Effector memory CD4-positive, alpha-beta T cell (primary cell): ENCODE data around the gene C21orf58.
A peak's percentile ranks its signal among the peaks of the same experiment; 100 is the strongest.

Experiments used
- DNase-seq, 3 donors: peaks; one replicate each; pipeline ENCODE4 v3.0.0-alpha.2; 2020
- H3K27ac ChIP-seq: 2 replicates; pipeline ENCODE4 v1.7.0; 2013; ENCODE audit warnings: mild to moderate bottlenecking, low read length, moderate library complexity; ENCODE audit not compliant: insufficient read depth, poor library complexity, severe bottlenecking
- H3K27me3 ChIP-seq: replicated peaks from 2 replicates; pipeline ENCODE4 v1.7.0; 2013; ENCODE audit warnings: mild to moderate bottlenecking, low read length; ENCODE audit not compliant: insufficient read depth, control insufficient read depth, poor library complexity, severe bottlenecking
- H3K36me3 ChIP-seq: 2 replicates; pipeline ENCODE4 v1.7.0; 2013; ENCODE audit warnings: mild to moderate bottlenecking, low read length, moderate library complexity; ENCODE audit not compliant: control insufficient read depth, insufficient read depth
- H3K4me1 ChIP-seq: 2 replicates; pipeline ENCODE4 v1.7.0; 2013; ENCODE audit warnings: low read length, mild to moderate bottlenecking; ENCODE audit not compliant: control insufficient read depth, insufficient read depth, poor library complexity, severe bottlenecking
- H3K4me3 ChIP-seq: 2 replicates; pipeline ENCODE4 v1.7.0; 2013; ENCODE audit warnings: low read length, low read depth, mild to moderate bottlenecking; ENCODE audit not compliant: insufficient read depth, poor library complexity, severe bottlenecking
- H3K9me3 ChIP-seq: 2 replicates; pipeline ENCODE4 v1.7.0; 2013; ENCODE audit warnings: mild to moderate bottlenecking, low read length, moderate library complexity; ENCODE audit not compliant: control insufficient read depth

The C21orf58 gene

GRCh38 chr21:46299167-46299566, 24.5 kb downstream of the C21orf58 start:
- no peak for DNase-seq
- no peak overlapping the region for H3K4me3 ChIP-seq
- H3K9me3 ChIP-seq, result no peaks in the 10 kb centered on the region
- peaks cover 15% of the 10 kb centered on the region for H3K4me1 ChIP-seq
- H3K27me3 ChIP-seq, result no peaks in the 10 kb centered on the region
- H3K27ac ChIP-seq, result no peak overlapping the region
- no peaks in the 10 kb centered on the region for H3K36me3 ChIP-seq

GRCh38 chr21:46297338-46298271, 26.1 kb downstream of the C21orf58 start:
- no peaks in the 10 kb centered on the region for H3K27me3 ChIP-seq
- no peaks in the 10 kb centered on the region for H3K9me3 ChIP-seq
- no peak for DNase-seq
- H3K4me1 ChIP-seq, result peaks cover 15% of the 10 kb centered on the region
- H3K27ac ChIP-seq, result no peak overlapping the region
- no peaks in the 10 kb centered on the region for H3K36me3 ChIP-seq
- peak overlapping the region; percentile 48 for H3K4me3 ChIP-seq

- DNase-seq, result peak in 1 of 3 donors; percentile 32
- H3K9me3 ChIP-seq, result no peaks in the 10 kb centered on the region
- H3K4me3 ChIP-seq, result no peak overlapping the region
- H3K36me3 ChIP-seq, result peaks cover 5% of the 10 kb centered on the region
- H3K27ac ChIP-seq, result peak overlapping the region; percentile 18
- no peaks in the 10 kb centered on the region for H3K27me3 ChIP-seq
- H3K4me1 ChIP-seq, result peaks cover 15% of the 10 kb centered on the region
These were observed 27.5 kb downstream of the C21orf58 start for GRCh38 chr21:46295996-46296752.

GRCh38 chr21:46295177-46295770, 28.4 kb downstream of the C21orf58 start:
- no peak for DNase-seq
- no peak overlapping the region for H3K4me3 ChIP-seq
- H3K27me3 ChIP-seq, result no peaks in the 10 kb centered on the region
- H3K9me3 ChIP-seq, result no peaks in the 10 kb centered on the region
- H3K4me1 ChIP-seq, result peaks cover 15% of the 10 kb centered on the region
- H3K27ac ChIP-seq, result no peak overlapping the region
- peaks cover 5% of the 10 kb centered on the region for H3K36me3 ChIP-seq

DNA sequence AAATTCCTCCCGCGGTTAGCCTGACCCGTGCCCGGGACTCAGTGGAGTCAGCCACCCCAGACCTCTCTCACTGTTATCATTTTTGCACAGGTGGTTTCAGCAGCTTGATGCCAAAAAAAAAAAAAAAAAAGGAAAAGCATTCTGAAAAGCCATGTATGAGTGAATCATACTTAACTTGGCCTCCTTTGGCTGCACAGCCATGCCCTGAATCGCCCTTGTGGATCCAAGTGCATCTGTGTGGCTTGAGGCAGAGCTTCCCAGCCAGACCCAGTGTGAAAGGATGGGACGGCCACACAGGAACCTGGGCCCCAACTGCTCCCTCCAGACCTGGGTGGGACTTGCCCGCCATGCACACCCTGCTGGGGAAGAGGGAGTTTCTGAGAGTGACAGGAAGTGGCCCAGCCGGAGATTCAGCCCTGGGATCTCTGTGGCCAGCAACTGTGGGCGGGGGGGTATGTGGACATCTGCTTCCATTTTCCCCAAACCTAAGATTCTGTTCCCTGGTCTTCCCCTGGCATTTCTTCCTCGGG, 29.0 kb downstream of the C21orf58 start:
- no peaks in the 10 kb centered on the region for H3K27me3 ChIP-seq
- H3K27ac ChIP-seq, result no peak overlapping the region
- DNase-seq, result no peak
- H3K9me3 ChIP-seq, result no peaks in the 10 kb centered on the region
- peaks cover 15% of the 10 kb centered on the region for H3K4me1 ChIP-seq
- H3K4me3 ChIP-seq, result no peak overlapping the region
- H3K36me3 ChIP-seq, result peaks cover 5% of the 10 kb centered on the region

DNA sequence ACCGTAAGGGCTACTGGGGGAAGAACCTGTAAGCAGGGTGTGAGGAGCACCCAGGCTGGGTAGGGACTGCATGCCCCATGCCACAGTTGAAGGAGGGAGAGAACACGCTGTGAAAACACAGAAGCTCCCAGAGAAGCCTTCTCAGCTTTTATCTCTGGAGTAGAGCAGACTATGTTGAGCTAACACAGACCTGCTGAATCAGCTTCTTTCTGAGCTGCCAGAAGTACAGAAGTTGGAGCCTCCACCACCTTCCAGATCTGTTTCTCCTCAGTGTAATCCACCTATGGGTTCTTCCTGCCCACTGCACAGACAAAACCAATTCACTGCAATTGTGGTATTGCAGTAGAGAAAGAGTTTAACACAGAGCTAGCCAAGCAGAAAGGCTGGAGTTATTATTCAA, 32.1 kb downstream of the C21orf58 start:
- DNase-seq, result no peak
- no peaks in the 10 kb centered on the region for H3K9me3 ChIP-seq

DNA sequence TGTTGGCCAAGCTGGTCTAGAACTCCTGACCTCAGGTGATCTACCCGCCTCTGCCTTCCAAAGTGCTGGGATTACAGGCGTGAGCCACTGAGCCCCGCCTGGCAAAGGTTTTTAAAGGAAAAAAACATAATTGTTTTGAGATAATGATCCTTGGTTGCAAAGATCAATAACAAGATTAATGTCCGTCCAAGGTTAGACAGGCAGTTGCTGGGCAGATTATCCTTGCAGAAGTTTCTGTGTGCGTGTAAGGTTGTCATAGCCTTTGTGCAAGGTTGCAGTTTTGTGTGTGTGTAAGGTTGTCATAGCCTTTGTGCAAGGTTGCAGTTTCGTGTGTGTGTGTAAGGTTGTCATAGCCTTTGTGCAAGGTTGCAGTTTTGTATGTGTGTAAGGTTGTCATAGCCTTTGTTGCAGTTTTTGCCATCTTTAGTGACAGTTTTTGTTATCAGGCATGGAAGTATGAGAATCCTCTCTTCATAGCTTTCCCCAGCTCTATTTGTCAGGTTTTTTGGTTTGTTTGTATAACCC, 34.0 kb downstream of the C21orf58 start:
- Histone ChIP-seq H3K4me1 (peaks cover 5% of the 10 kb centered on the region), H3K36me3 (peaks cover 5% of the 10 kb centered on the region), H3K4me3 (no peak overlapping the region), H3K27ac (no peak overlapping the region), H3K9me3 (no peaks in the 10 kb centered on the region), H3K27me3 (no peaks in the 10 kb centered on the region)
- DNase-seq, result no peak

More for the DNA sequence above, 32.1 kb downstream of the C21orf58 start:
- H3K27ac ChIP-seq, result no peak overlapping the region
- H3K36me3 ChIP-seq, result peaks cover 5% of the 10 kb centered on the region
- H3K4me1 ChIP-seq, result peaks cover 6% of the 10 kb centered on the region
- no peaks in the 10 kb centered on the region for H3K27me3 ChIP-seq
- no peak overlapping the region for H3K4me3 ChIP-seq

- no peak overlapping the region for H3K4me3 ChIP-seq
- no peak for DNase-seq
- H3K36me3 ChIP-seq, result peaks cover 11% of the 10 kb centered on the region
- no peak overlapping the region for H3K27ac ChIP-seq
- H3K9me3 ChIP-seq, result no peaks in the 10 kb centered on the region
- no peaks in the 10 kb centered on the region for H3K27me3 ChIP-seq
- peaks cover 19% of the 10 kb centered on the region for H3K4me1 ChIP-seq
These were observed 36.1 kb downstream of the C21orf58 start for GRCh38 chr21:46287541-46287940.

DNA sequence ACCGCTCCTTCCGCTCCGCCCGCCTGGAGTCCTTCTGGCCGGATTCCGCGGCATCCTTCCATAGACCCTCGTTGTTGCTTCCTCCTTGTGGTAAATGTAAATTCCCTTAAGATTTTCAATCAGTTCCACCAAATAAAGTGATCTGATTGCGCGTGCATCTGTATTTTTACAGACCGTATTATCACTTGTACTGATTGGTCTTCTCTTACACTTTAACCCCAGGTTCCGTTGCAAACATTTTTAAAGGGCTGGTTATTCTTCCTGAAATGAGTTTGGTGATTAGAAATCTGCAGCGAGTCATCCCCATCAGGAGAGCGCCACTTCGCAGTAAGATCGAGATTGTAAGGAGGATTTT, 37.0 kb downstream of the C21orf58 start:
- Histone ChIP-seq H3K36me3 (peaks cover 6% of the 10 kb centered on the region), H3K4me1 (peaks cover 23% of the 10 kb centered on the region), H3K27me3 (no peaks in the 10 kb centered on the region), H3K4me3 (peak overlapping the region; percentile 91), H3K9me3 (no peaks in the 10 kb centered on the region), H3K27ac (peak overlapping the region; percentile 84)
- DNase-seq, result no peak
